Right forelimb (tissue), 1 donor: ENCODE measurements around the gene ITPR2.
"Not testable (repeated sequence)": the region's sequence is repeated elsewhere in the genome, so short reads cannot be mapped to it uniquely, and the experiment has no call there.

Experiments
- DNase-seq: peaks from one replicate; pipeline ENCODE4 v3.0.0-alpha.2; 2018

The ITPR2 gene

DNA sequence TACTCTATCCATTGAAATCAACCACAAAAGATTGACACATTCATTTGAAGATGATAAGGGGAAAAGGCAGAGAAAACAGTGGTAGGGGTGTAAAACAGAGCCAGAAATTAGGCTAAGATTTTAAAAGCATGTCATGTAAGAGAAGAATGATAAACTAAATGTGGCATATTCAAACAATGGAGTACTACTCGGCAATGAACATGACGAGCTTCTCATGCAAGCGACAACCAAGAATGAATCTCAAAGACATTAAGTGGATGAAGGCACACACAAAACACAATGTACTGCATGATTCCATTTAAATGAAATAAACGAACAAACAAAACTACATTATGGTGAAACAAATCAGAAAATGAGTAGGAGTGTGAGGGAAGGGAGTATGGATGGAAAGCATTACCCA, 134.8 kb downstream of the ITPR2 start:
- no peak for DNase-seq

DNA sequence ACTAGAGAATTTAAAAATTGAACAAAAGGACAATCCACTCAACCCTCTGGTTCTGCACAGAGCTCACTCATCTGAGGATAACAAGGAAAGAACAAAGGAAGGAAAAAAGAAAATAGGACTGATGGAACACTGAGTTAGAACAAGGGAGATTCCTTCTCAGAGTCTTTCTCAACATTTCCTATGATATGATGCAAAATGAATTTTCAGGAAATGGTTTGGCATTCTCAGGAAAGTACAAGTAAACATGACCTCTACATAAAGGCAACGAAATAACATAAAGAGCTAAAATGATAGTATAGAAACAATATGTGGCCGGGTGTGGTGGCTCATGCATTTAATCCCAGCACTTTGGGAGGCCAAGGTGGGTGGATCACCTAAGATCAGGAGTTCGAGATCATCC, 135.8 kb downstream of the ITPR2 start:
- DNase-seq = no peak

DNA sequence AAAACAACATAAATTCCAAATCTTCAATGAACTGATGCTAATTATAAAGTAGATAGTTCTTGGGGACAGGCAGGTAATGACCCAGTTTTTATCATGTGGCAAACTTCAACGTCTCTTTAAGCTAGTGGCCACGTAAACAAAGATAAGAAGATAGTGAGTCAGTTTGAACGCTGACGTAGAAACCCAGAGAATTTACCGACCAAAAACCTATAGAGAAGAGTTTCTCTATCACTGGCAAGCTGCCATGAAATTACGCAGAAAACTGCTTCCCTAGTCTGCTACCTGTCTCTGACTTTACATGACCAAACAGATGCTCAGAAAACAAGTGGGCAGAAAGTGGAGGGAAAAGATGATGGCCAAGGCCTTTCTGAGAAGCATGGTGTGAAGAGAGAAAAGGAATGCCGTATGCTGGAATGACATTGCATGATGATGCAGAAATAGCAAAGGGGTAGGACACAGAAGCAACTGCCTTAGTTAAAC, 136.3 kb downstream of the ITPR2 start:
- no peak for DNase-seq

DNA sequence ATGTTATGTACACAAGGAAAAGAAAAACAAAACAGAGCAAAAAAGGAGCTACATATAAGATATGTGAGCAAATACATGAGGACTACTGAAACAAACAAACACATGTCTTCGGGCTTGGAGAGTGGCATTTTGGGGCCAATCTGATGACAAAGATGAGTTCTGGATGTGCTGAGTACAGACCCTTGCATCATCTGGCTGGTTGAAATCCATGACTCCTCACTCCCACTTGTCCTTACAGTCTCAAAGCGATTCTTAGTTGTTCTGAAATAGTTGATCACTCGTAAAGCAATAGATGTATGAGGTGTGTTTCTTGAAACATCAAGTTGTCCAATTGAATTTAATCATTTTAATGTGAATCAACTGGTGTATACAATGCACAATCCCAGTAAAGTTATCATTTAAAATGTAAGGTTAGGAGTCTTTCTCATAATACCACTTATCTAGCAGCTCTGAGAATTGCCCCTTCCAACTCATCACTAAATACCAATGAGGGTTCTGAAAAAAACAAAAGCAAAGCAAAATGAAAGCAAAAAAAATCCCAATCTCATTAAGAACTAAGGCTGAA, 136.9 kb downstream of the ITPR2 start:
- no peak for DNase-seq

DNA sequence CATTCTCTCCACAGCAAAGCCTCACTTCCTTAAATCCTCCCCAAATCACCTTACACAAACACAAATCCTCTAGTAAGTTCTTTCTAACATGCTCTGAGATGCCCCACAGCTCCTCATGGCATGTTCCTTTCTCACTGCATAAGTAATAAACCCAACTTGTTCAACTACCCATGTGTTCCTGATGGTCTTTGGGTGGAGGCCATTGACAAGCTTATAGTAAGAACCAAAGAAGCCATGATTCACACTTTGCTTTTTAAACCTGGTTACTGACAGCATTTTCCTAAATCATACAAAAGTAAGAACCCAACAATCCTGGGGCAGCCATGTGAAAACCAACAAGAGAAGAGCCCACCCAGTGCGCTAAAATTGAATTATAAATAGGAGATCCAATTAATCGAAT, 138.6 kb downstream of the ITPR2 start:
- no peak for DNase-seq

DNA sequence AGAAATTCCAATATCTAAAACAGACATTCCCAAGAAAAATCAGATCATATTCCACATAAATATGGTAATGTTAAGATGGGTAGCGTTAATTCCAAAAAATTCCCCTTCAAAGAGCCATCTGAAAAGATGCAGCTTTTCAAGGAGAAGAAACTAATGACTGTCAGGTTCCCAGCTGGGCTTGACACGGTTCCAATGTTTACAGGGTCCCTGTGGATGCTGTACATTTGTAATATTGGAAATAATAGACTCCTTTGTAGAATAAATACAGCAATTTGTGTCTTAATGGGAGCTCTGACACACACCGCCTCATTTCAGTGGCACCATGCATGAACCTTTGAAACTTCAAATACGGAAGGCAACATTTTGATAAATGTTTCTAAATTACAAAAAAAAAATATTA, 140.6 kb downstream of the ITPR2 start:
- no peak for DNase-seq

DNA sequence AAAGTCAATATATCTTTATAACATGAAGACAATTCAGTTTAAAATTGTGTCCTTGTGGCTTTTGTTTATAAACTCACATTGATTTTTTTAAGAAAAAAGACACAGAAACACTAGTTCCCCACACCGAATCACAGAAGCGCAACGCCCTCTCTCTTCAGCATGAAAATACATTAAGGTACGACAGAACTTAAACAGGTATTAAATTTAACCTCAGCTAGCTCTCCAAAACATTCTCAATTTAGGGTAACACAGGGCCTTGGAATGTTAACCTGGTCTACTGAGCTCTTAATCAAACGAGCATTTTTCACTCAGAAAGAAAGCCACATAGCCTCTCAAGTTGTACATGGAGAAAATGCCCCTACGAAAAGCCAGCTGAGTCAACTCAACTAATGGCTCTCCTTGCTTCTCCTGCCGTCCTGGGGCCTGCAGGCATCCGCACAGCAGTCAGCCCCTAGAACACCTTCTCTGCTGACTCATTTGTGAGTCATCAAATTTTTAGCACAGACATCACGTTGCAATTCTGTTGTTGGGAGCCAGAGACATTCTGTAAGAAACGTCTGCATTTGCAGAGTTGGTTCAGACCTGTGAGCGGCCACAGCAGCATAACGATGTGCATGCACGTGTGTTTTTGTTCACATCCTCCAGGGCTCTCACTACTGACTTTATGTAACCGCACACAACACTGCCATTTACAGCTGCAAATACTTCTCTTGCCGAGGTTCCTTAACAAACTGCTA, 141.6 kb downstream of the ITPR2 start:
- no peak for DNase-seq

DNA sequence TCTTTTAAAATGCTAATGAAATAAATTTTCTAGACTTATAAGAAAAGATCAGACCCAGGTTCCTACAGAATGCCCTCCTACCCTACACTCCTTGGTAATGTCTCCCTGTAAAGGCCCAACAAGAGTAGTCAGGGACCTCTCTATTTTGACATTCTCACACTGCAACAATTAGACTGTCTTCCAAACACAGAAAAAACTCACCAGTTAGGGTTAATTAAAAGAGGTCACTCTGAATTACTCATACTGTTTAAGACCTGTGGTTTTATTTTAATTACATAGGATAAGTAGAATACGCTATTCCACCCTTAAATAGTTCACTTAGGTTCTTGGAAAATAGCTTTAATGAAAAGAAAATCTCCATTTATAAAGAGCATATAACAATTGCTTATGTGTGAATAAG, 142.4 kb downstream of the ITPR2 start:
- DNase-seq = no peak

DNA sequence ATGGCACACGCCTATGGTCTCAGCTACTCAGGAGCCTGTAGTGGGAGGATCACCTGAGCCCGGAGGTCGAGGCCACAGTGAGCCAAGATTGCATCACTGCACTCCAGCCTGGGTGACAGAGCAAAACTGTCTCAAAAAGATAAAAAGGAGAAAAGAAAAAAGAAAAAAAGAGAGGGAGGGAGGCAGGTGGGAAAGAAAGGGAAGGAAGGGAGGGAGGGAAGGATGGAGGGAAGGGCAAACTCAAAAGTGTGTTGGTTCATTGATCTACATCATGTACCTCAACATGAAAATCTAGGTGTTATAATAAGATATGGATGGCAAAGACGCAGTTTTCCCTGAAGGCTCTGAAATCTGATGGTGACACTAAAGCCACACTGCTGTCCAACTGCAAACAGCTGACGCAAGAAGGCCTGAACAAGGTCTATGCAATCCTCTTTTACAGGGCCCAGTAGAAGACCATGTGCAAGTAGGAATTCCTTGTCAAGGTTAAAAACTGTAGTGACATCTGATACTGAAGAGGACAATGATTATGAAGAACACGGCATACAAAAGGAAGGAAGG, 143.6 kb downstream of the ITPR2 start:
- DNase-seq = no peak

DNA sequence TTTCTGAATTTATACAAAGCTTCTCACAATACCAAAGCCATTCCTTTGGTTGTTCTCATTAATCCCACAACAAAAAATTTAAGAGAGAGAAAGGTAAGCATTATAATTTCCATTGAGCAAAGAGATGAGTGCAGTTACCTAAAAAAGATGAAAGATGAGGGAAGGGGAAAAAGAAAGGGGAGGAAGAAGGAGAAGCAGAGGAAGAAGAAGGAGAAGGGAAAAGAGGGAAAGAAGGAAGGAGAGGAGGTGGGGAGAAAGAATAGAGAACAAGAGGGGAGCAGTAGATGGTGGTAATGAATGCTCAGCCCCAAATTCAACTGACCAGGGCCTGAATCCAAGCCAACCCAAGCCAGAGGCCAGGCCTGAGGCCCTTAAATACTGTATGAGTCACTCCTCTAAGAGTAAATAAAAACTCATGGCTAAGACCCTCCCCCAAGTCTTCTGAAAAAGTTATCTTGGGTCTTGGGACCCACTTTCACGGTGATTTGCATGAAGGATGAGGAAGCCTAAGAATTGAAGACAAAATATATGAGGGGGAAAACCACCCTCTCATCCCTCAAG, 144.6 kb downstream of the ITPR2 start:
- no peak for DNase-seq

DNA sequence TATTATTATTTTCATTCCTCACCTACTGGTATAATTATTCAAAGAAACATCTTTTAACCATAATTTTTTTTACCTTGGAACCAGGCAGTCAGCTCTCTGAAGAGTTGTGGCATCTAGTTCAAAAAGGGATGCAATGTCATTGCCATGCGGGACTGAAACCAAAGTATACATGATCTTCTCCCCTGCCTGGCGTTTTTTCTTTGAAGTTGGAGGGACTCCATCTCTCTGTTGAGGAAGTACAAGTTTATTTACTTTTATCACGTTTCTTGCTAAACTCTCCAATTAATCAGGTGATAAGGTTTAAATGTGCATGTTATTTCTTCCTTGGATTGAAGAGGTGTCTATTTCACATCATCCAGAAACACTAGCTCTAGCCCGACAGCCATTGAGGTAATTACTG, 146.6 kb downstream of the ITPR2 start:
- no peak for DNase-seq

DNA sequence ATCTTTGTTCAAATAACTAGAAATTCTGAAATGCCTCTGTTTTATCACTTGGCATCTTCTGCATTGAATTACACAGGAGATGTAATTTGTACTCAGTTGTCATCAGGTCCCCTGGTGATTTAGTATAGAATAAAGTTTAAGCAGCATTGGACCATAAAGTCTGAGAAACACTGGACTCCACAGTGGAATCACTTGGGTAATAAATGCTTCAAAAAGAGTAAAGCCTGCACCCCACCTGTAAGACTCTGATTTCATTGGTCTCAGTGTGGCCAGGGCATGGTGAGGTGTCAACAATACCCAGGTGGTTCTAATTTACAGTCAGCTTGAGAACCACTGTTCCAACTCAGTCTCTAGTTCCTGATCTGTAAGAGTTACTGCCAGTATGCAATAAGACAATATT, 148.9 kb downstream of the ITPR2 start:
- DNase-seq = no peak

DNA sequence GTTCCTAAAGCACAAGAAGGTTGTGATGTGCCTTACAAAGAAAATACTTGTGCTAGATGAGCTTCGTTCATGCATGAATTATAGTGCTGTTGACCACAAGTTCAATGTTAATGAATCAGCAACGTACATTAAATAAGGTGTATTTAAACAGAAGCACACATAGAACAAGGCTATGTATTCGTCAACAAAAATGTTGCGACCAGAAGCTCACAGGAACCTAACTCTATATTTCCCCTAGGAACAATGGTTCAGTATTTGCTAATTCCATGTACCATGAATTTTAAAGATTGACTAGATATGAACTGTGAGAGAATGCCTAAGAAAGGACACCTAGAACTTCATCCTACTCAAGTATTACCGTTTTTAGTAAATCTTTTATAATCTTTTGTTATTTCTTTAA, 149.6 kb downstream of the ITPR2 start:
- DNase-seq = no peak

DNA sequence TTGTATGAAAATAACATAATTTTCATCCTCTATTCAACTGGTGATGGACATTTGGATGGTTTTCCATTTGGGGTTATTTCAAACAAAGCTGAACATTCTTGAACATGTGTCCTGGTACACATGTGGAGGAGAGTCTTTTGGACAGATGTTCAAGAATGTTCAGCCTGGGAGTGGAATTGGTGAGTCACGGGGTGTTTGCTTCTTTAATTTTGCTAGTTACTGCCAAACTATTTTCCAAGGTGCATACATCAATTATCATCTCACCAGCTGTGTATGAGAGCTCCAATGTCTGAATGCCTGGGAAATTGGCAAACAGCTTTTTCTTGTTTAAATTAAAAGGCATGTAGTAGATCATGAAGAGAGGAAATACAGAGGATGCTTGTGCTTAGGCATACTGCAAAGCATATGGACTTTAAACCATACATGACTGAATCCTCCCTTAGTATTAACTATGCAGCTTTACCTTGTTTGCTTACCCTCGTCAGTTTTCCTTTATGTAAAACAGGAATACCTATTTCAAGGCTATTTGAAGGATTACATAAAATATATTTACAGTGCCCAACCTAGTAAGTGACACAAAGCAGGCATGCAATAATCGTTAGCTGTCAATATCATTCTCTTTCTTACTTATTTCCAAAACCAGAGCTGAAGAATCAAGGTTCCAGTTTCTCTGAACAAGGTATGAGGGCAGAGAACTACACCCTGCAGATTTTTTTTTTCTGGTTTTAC, 152.1 kb downstream of the ITPR2 start:
- no peak for DNase-seq

DNA sequence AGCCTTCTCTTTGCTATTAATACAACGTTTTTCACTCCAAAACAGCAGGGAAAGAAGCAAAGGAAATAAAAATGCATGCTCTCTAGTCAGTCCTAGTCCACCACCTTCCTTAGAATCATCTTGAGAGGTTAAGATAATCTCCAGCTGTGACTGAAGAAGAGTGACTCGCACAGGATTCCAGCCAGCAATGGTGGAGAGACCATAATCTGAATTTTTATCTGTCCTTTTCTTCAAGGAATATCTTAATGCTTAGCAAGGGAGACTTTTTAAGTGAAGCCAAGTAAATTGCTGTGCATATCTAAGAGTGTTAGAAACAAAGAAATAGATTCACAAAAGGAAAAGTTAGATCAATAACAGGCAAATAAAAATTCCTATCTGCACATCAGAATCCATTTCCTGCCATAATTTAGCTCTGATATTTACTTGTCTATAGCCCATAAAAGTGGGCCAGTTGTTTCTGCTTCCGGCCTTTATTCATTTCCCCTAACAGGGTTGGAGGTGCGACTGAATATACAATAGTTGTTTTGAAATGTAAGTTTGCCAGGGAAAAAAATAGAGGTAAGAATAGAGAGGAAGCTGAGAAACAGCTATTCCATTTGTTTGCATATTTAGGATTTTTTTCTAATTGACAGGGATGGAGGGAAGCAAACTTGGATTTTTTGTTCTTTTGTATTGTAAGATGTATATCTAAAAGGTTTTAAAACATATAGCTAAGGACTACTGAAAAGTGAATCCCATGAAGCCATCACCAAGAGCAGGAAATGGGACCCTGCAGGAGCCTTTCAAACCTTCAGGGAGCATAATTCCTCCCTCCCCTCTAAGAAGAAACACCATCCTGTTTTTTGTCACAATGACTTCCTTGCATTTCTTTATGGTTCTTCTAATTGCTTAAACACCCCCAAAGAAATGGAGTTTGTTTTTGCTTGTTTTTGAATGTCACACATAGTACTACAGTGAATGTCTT, 154.0 kb downstream of the ITPR2 start:
- DNase-seq = no peak

DNA sequence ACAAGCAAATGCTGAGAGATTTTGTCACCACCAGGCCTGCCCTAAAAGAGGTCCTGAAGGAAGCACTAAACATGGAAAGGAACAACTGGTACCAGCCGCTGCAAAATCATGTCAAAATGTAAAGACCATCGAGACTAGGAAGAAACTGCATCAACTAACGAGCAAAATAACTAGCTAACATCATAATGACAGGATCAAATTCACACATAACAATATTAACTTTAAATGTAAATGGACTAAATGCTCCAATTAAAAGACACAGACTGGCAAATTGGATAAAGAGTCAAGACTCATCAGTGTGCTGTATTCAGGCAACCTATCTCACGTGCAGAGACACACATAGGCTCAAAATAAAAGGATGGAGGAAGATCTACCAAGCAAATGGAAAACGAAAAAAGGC, 161.5 kb downstream of the ITPR2 start:
- not testable (repeated sequence) for DNase-seq

DNA sequence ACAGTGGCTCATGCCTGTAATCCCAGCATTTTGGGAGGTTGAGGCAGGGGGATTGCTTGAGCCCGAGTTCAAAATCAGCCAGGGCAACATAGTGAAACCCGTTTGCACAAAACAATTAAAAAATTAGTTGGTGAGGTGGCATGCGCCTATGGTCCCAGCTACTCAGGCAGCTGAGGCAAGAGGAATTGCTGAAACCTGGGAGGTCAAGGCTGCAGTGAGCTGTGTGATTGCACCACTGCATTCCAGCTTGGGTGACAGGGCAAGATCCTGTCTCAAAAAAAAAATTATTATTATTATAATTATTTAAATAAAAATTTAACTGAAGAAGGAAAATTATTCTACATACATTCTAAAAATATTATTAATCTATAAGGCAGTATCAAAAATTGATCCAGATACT, 164.1 kb downstream of the ITPR2 start:
- no peak for DNase-seq

DNA sequence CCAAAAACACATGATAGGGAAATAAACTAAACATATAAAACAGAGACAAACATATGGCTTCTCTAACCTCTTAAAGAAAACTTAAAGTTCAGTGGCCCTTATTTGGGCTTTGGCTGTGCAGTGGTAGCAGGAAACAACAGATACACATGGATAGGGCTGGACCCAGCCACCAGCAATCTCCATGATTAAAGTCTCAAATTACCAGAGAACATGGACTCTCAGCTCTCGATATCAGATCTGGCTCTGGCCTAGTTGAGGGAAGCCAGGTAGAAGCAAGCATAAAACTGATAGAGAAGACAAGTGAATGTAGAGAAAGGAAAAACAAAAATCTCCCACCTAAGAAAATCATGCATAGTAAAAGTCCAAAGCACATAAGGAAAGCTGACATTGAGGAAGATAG, 164.8 kb downstream of the ITPR2 start:
- DNase-seq = no peak

DNA sequence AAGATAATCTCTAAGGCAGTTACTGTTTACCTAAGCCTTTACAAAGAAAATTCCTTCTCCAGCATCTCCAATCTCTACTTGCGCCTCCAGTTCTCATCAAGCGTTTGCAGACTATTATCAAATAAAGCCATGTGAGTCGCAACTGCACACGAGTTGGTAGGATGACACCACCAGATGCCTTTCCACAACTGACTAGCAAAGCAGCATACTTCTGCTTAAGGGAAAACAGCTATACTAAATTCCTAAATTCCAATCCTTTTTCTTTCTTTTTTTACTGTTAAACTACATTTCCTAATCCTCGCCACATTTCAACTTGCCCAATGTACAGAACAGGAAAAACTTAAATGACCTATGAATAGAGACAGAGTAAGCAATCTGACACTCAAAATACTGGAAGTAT, 166.7 kb downstream of the ITPR2 start:
- no peak for DNase-seq

DNA sequence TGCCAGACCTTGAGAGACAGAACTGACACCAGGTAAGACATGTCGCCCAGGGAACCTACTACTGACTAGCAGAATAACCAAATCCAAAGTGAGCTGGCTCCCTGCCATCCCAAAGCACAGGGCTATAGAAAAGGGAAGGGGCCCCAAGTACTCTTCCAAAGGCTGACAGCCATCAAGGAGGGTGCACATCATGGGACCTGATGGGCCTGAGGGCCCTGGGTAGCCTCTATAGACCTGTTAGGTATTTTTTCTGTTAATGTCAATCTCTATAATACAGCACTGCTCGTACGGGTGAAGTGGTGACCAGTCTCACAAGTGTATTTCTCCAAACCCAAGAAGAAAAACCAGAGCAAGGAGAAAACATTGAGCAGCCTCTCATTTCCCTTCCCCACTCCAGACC, 171.6 kb downstream of the ITPR2 start:
- no peak for DNase-seq

DNA sequence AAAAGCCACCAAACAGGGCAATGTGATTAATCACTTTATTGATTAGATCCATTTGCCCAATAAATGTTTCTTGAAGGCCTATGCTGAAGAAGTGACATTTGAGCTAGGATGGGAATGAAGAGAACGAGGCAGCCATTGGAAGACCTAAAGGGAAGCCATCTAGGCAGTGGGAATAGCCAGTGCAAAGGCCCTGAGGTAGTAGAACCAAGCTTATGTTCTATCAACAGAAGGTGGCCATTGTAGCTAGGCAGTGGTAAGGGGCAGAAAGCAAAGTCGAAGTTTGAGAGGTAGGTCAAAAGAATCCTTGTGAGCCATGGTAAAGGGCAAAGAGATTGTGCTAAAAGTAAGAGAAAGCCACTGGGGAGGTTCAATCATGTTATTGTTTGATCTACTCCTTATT, 173.1 kb downstream of the ITPR2 start:
- no peak for DNase-seq

DNA sequence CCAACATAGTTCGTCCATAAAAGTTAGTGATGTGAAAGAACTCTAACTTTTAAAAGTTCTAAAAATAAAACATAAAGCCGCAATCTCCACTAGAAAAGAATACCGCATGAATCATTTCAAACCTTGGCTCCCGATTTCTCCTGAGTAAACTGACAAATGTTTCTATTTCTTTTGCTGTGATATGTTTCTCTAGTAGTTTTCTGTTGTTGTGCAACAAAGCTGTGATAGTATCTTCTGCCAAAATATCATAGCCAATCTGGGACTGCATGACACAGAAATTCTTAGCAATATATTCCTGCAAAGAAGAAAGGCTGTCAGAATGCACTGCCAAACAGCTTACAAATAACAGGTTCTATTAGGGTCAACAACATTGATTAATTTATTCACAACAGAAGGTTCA, 174.0 kb downstream of the ITPR2 start:
- no peak for DNase-seq
